ENCODE measurements around the gene GPRIN3.

GPRIN3 gene

DNA sequence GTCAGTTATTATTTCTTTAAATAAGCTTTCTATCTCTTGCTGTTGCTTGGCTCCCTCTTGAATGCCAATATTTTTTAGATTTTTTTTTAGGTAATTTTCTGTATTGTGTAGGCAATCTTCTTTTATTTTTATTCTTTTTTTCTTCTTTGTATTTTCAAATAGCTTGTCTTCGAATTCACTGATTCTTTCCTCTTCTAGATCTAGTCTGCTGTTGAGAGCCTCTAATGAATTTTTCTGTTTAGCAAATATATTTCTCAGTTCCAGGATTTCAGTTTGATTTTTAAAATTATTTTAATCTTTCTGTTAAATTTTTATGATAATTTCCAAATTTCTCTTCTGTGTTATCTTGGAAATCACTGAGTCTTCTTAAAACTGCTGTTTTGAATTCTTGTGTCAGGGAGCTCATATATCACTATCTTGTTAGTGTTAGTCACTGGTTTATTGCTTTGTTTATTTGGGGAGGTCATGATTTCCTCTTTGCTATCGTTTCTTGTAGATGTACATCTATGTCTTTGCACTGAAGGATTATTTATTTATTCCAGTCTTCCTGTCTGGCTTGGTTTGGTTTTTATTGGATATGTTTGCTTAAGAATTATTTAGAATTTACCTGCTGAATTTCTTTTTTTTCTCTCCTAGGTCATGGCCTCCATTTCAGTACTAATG is 39.9 kb upstream of the GPRIN3 start:
- TF ChIP-seq, protein P1, sequence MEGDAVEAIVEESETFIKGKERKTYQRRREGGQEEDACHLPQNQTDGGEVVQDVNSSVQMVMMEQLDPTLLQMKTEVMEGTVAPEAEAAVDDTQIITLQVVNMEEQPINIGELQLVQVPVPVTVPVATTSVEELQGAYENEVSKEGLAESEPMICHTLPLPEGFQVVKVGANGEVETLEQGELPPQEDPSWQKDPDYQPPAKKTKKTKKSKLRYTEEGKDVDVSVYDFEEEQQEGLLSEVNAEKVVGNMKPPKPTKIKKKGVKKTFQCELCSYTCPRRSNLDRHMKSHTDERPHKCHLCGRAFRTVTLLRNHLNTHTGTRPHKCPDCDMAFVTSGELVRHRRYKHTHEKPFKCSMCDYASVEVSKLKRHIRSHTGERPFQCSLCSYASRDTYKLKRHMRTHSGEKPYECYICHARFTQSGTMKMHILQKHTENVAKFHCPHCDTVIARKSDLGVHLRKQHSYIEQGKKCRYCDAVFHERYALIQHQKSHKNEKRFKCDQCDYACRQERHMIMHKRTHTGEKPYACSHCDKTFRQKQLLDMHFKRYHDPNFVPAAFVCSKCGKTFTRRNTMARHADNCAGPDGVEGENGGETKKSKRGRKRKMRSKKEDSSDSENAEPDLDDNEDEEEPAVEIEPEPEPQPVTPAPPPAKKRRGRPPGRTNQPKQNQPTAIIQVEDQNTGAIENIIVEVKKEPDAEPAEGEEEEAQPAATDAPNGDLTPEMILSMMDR (IDR thresholded peaks at IDR 0.05; ENCODE audit: low read depth, low read length, missing control alignments), result no peak
- H3K4me3 ChIP-seq (ENCODE audit: low read depth, low read length), result no peak overlapping the region
- in situ Hi-C loops (cut with HindIII; ENCODE audit: low sequenced_read_pairs), result no loop called here
- DNase-seq (ENCODE audit: low read depth), result no peak

DNA sequence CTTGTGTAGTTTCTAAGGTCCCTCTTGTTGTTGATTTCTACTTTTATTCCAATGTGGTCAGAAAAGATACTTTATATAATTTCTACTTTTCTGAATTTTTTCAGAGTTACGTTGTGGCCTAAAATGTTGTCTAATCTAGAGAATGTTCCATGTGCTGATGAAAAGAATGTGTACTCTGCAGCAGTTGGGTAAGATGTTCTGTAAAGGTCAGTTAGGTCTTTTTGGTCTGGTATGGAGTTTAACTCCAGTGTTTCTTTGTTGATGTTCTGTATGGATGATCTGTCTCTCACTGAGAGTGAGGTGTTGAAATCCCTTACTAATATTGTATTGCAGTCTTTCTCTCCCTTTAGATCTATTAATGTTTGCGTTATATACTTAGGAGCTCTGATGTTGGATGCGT is 37.0 kb upstream of the GPRIN3 start:
- TF ChIP-seq, protein P1 (IDR thresholded peaks at IDR 0.05; ENCODE audit: low read depth, low read length, missing control alignments), result no peak
- no peak for DNase-seq (ENCODE audit: low read depth)
- H3K4me3 ChIP-seq (ENCODE audit: low read depth, low read length), result no peak overlapping the region
- in situ Hi-C loops (cut with HindIII; ENCODE audit: low sequenced_read_pairs), result no loop called here

DNA sequence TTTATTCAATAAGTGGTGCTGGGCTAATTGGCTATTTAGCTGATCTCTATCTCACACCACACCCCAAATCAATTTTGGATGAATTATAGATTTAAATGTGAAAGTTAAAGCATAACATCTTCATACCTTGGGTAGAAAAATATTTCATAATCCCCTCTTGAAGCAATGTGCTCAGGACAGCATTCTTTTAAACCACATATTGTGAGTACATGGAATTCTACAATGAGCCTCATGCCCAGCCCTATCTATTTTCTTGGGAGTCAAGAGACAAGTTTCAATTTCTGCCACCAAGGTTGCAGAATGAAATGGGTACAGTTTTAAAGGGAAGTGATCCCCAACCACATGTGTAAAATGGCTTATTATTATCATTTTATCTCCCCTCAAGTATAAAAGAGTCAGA is 30.6 kb upstream of the GPRIN3 start:
- no peak for DNase-seq (ENCODE audit: low read depth)
- no peak overlapping the region for H3K4me3 ChIP-seq (ENCODE audit: low read depth, low read length)
- in situ Hi-C loops (cut with HindIII; ENCODE audit: low sequenced_read_pairs), result no loop called here
- TF ChIP-seq, protein P1 (IDR thresholded peaks at IDR 0.05; ENCODE audit: low read depth, low read length, missing control alignments), result no peak

DNA sequence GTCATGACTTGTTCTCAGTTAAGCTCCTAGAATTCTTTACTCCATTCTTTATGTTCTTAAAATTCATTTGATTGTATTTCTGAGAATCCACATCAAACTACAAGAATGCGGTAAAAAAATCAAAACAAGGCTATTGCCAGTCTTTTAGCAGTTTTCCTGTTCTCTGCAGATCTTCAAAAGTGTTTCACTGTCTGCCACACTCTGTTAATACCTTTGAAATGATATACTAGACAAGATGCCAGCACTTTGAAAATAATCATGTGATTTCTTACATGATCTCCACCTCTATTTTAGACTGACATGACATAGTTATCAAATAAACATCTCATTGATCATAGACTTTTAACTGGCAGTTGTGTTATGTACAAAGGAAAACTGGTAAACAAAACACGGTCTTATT is 30.1 kb upstream of the GPRIN3 start:
- TF ChIP-seq, protein P1 (IDR thresholded peaks at IDR 0.05; ENCODE audit: low read depth, low read length, missing control alignments), result no peak
- in situ Hi-C loops (cut with HindIII; ENCODE audit: low sequenced_read_pairs), result no loop called here
- H3K4me3 ChIP-seq (ENCODE audit: low read depth, low read length), result no peak overlapping the region
- no peak for DNase-seq (ENCODE audit: low read depth)

DNA sequence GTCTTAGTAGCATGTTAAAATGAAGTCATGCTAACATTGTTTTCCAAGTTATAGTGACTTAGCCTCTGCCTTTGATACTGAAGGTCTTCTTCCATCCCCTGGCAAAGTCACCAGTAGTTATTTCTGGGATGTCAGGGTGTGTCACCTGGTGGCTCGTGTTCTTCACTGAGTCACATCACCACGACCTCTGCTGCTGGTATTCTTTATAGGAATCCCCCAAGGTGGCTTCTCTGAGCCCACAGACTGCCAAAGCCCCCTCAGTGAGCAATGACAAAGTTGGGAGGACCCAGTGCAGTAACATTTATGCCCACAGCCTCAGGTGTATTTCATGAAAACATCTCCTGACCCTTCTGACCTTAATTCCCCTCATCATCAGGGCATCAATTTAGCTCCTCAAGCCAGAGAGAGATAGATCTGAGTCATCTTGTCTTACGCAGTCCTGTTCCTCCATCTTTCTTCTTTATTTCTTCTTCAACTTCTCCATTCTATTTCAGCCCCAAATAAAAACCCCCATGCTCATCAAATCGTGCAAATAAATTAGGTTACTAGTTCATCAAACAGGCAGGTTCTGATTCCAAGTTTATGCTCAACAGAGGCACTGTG is 29.3 kb upstream of the GPRIN3 start:
- DNase-seq (ENCODE audit: low read depth), result no peak
- H3K4me3 ChIP-seq (ENCODE audit: low read depth, low read length), result no peak overlapping the region
- TF ChIP-seq, protein P1 (IDR thresholded peaks at IDR 0.05; ENCODE audit: low read depth, low read length, missing control alignments), result no peak
- in situ Hi-C loops (cut with HindIII; ENCODE audit: low sequenced_read_pairs), result no loop called here

DNA sequence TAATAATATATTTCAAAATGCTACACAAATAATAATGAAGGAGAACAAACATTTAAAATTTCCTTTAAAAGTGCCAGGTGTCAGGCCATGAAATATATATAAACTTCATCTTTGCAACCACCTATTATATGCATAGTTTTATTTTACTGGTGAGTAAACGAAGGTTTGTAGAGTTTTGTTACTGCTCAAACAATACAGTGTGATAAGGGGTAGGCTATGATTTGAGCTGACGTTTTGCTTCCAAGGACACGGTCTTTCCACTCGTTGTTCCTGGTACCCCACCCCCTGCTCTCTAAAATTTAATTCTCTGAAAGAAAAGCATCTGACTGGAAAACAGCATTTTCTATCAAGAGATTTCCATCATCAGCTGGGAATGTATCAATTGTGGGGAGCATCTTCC is 27.2 kb upstream of the GPRIN3 start:
- no peak overlapping the region for H3K4me3 ChIP-seq (ENCODE audit: low read depth, low read length)
- TF ChIP-seq, protein P1 (IDR thresholded peaks at IDR 0.05; ENCODE audit: low read depth, low read length, missing control alignments), result no peak
- DNase-seq (ENCODE audit: low read depth), result no peak
- in situ Hi-C loops (cut with HindIII; ENCODE audit: low sequenced_read_pairs), result no loop called here

Measured in astrocyte of the cerebellum (primary cell).